Stomach (tissue), 9 donors: ENCODE data around the gene SPATA31E1. TPM values are rescaled to one million over a fixed set of nuclear protein-coding genes. Genes with fewer than 3 reads are reported as not detected.
"Not testable (repeated sequence)": the region's sequence is repeated elsewhere in the genome, so short reads cannot be mapped to it uniquely, and the experiment has no call there.

Source experiments
- DNase-seq, 2 donors: peaks; one replicate each; pipeline versions ENCODE4 v3.0.0 to v3.0.0-alpha.2; 2013 to 2019
- H3K27ac ChIP-seq, 5 donors: fragments of 200-600 bp in 4 of 5; sonication (generic) in 4 of 5; one replicate each; pipeline ENCODE4 v1.5.1; 2013 to 2019; ENCODE audit warnings: mild to moderate bottlenecking in 1 of 5, moderate library complexity in 1 of 5
- H3K27me3 ChIP-seq, 3 donors: fragments of 200-600 bp; sonication (generic); one replicate each; pipeline ENCODE4 v1.5.1; 2017 to 2019; ENCODE audit warnings: mixed run types in 1 of 3
- H3K36me3 ChIP-seq, 4 donors: fragments of 200-600 bp; sonication (generic); 1 replicate in 3 of 4; 2 replicates in 1 of 4; pipeline ENCODE4 v1.5.1; 2016 to 2019
- H3K4me1 ChIP-seq, 4 donors: fragments of 200-600 bp; sonication (generic); one replicate each; pipeline ENCODE4 v1.5.1; 2016 to 2019
- H3K4me3 ChIP-seq, 4 donors: fragments of 200-600 bp; sonication (generic) in 3 of 4; one replicate each; pipeline ENCODE4 v1.5.1; 2016 to 2019; ENCODE audit warnings: mild to moderate bottlenecking in 1 of 4
- H3K9me3 ChIP-seq, 4 donors: fragments of 200-600 bp; sonication (generic); one replicate each; pipeline ENCODE4 v1.5.1; 2016 to 2019
- EP300 ChIP-seq: sonication (generic); formaldehyde crosslinking; IDR thresholded peaks from one replicate; pipeline ENCODE4 v1.6.1; 2017; ENCODE audit warnings: antibody characterized with exemption
- POLR2A ChIP-seq, 4 donors: fragments of 450-650 bp; IDR thresholded peaks; one replicate each; pipeline ENCODE4 v1.6.1; 2016; ENCODE audit warnings: antibody characterized with exemption in 4 of 4, control low read depth in 2 of 4, mild to moderate bottlenecking in 1 of 4, moderate library complexity in 1 of 4
- POLR2AphosphoS5 ChIP-seq, 3 donors: sonication (generic); formaldehyde crosslinking; IDR thresholded peaks; one replicate each; pipeline ENCODE4 v1.6.1; 2016; ENCODE audit warnings: antibody characterized with exemption in 3 of 3
- WGBS, 5 donors: extraction: QIAGEN DNeasy Blood & Tissue Kit in 3 of 5; methylation state at CpG; one replicate each; pipeline versions ENCODE4 v1.1.5 to v1.1.7; 2013 to 2018; 5-methylcytosine and 5-hydroxymethylcytosine counted together
- intact Hi-C: fragments of 100-400 bp; cut with DNase I; formaldehyde crosslinking; loops from one replicate; pipeline ENCODE4 v1.15.1; 2023; ENCODE audit warnings: low total_unique reads
- polyA plus RNA-seq, 3 donors: library from polyadenylated mRNA; stranded (reverse); fragments of 200-250 nt; gene quantifications; one replicate each; pipeline ENCODE4 v1.2.3, GENCODE V29; 2013
- total RNA-seq, 5 donors: library from RNA; depleted of rRNA; stranded (reverse); fragments of >200 nt; gene quantifications; one replicate each; pipeline versions ENCODE4 v1.1.0 to v1.2.3, GENCODE V29; 2014 to 2016
- TF ChIP-seq, protein P1 (sequence below), 7 experiments: fragments of 450-650 bp in 4 of 7; fragments of 200-600 bp in 3 of 7; sonication (generic) in 3 of 7; IDR thresholded peaks; one replicate each; pipeline ENCODE4 v1.5.1; 2016 to 2019; ENCODE audit warnings: antibody characterized with exemption in 7 of 7, control low read depth in 2 of 7, mild to moderate bottlenecking in 1 of 7
- donor health status: healthy with polysubstance abuse.
- donor health status: Bipolar disorder and iron deficiency.
- donor health status: healthy.

The SPATA31E1 gene
- total and polyA plus RNA-seq, 8 donors, result not detected

DNA sequence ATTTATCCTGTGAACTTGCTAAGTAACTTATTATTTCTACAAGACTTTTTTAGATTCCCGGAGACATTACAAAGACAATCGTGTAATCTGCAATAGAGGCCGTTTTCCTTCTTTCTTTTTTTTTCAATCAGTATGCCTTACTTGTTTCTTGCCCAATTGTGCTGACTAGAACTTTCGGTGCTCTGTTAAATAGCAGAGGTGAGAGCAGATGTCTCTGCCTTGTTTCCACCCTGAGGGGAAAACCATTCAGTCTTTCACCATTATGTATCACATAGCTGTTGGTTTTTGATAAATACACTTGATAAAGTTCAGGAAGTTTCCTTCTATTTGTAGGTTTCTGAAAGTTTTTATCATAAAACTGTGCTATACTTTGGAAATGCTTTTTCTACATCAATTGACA is 10.3 kb downstream of the SPATA31E1 start:
- TF ChIP-seq POLR2A (IDR thresholded peaks at IDR 0.05) (no peak), POLR2AphosphoS5 (IDR thresholded peaks at IDR 0.05) (no peak), EP300 (no peak)
- TF ChIP-seq, protein P1, sequence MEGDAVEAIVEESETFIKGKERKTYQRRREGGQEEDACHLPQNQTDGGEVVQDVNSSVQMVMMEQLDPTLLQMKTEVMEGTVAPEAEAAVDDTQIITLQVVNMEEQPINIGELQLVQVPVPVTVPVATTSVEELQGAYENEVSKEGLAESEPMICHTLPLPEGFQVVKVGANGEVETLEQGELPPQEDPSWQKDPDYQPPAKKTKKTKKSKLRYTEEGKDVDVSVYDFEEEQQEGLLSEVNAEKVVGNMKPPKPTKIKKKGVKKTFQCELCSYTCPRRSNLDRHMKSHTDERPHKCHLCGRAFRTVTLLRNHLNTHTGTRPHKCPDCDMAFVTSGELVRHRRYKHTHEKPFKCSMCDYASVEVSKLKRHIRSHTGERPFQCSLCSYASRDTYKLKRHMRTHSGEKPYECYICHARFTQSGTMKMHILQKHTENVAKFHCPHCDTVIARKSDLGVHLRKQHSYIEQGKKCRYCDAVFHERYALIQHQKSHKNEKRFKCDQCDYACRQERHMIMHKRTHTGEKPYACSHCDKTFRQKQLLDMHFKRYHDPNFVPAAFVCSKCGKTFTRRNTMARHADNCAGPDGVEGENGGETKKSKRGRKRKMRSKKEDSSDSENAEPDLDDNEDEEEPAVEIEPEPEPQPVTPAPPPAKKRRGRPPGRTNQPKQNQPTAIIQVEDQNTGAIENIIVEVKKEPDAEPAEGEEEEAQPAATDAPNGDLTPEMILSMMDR (IDR thresholded peaks at IDR 0.05), result no peak
- Histone ChIP-seq H3K36me3 (no peaks in the 10 kb centered on the region), H3K27me3 (peaks cover 0 to 14% (median 0%) of the 10 kb centered on the region in 3 donors), H3K9me3 (peaks cover 0 to 2% (median 0%) of the 10 kb centered on the region in 4 donors), H3K4me3 (no peak overlapping the region), H3K27ac (no peak overlapping the region), H3K4me1 (no peaks in the 10 kb centered on the region)
- DNase-seq, result no peak
- 81 to 84% (median 83%) methylated on average over 4 of the region's 4 CpGs for WGBS, 5 donors
- intact Hi-C loops, result no loop called here

DNA sequence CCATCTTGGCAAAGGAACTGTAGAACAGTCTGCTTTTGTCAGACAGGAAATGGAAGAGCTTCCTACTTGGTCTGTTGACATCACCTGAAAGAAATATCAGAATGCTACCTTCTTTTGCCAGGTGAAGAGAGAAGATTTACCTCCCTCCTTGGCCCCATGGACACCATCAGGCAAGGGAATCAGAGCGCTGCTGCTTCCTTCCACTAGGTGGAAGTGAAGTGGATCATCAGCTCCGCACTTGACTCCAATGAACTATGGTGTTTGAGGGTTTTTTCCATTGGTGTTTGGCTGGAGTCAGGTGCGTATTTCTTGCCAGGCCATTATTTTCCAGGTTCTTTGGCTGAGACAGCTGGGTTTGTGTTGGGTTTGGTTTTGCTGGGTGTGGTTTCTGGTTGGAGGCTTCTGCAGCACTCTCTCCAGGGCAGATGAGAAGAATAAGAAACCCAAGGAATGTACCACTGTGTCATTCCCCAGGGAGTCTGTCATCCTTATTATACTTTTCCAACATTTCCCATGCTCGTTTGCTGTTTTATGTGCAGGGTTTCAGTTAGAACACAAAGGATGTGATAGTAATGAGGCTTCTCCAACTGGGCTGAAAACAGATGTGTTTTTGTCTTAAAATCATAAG is 12.4 kb downstream of the SPATA31E1 start:
- TF ChIP-seq POLR2AphosphoS5 (IDR thresholded peaks at IDR 0.05), result no peak
- TF ChIP-seq POLR2A (IDR thresholded peaks at IDR 0.05), result no peak
- TF ChIP-seq EP300, result no peak
- TF ChIP-seq, protein P1 (IDR thresholded peaks at IDR 0.05), result no peak
- Histone ChIP-seq H3K27me3 (peaks cover 0 to 6% (median 0%) of the 10 kb centered on the region in 3 donors), H3K4me3 (no peak overlapping the region), H3K4me1 (no peaks in the 10 kb centered on the region), H3K9me3 (peaks cover 0 to 6% (median 0%) of the 10 kb centered on the region in 4 donors), H3K27ac (no peak overlapping the region), H3K36me3 (no peaks in the 10 kb centered on the region)
- intact Hi-C loops, result no loop called here
- WGBS, 5 donors, result 73 to 82% (median 79%) methylated on average over 4 of the region's 4 CpGs
- DNase-seq, result no peak

DNA sequence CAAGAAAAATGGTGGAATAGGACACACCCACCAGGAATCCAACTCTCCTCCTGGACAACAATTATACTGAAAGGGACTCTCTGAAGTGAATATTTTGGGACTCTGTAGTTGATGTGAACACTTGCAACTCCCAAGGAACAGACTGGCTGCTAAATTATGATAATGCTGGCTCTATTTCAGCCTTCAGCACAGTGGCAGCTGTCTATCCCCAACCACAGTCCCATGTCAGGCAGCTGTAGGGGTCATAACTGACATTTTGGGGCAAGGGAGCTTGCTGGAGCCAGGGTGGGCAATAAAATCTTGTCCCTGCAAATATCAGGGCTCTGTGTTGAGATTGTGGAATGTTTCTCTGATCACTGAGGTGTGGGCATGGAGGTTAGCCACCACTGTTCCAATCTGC is 14.2 kb downstream of the SPATA31E1 start:
- no peaks in the 10 kb centered on the region for H3K36me3 ChIP-seq
- TF ChIP-seq, protein P1 (IDR thresholded peaks at IDR 0.05), result no peak
- TF ChIP-seq POLR2AphosphoS5 (IDR thresholded peaks at IDR 0.05) (no peak), POLR2A (IDR thresholded peaks at IDR 0.05) (no peak), EP300 (no peak)
- H3K4me1 ChIP-seq, result no peaks in the 10 kb centered on the region
- no peak for DNase-seq
- H3K9me3 ChIP-seq, result peaks cover 0 to 7% (median under 1%) of the 10 kb centered on the region in 4 donors
- no peak overlapping the region for H3K4me3 ChIP-seq
- intact Hi-C loops, result no loop called here
- peaks cover 0 to 6% (median 0%) of the 10 kb centered on the region in 3 donors for H3K27me3 ChIP-seq
- H3K27ac ChIP-seq, result no peak overlapping the region

DNA sequence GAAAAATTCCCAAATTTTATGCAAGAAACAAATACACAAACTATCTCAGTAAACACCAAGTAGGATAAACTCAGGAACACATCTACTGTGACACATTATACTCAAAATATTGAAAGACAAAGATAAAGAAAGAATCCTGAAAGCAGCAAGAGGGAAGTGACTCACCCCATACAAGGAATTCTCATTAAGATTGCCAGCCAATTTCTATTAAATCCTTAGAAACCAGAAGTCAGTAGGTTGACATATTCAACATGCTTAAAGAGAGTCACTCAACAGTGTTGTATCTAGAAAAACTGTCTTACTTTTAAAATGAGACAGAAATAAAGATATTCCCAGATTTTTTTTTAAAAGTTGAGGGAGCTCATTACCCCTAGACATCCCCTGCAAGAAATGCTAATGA is 15.5 kb downstream of the SPATA31E1 start:
- intact Hi-C loops, result no loop called here
- TF ChIP-seq POLR2A (IDR thresholded peaks at IDR 0.05) (no peak), POLR2AphosphoS5 (IDR thresholded peaks at IDR 0.05) (no peak), EP300 (no peak)
- TF ChIP-seq, protein P1 (IDR thresholded peaks at IDR 0.05), result no peak
- peaks cover 6 to 19% (median 12%) of the 10 kb centered on the region in 4 donors for H3K9me3 ChIP-seq
- no peaks in the 10 kb centered on the region for H3K4me1 ChIP-seq
- H3K27ac ChIP-seq, result no peak overlapping the region
- peaks cover 0 to 6% (median 0%) of the 10 kb centered on the region in 3 donors for H3K27me3 ChIP-seq
- no peaks in the 10 kb centered on the region for H3K36me3 ChIP-seq
- no peak overlapping the region for H3K4me3 ChIP-seq
- DNase-seq, result no peak

DNA sequence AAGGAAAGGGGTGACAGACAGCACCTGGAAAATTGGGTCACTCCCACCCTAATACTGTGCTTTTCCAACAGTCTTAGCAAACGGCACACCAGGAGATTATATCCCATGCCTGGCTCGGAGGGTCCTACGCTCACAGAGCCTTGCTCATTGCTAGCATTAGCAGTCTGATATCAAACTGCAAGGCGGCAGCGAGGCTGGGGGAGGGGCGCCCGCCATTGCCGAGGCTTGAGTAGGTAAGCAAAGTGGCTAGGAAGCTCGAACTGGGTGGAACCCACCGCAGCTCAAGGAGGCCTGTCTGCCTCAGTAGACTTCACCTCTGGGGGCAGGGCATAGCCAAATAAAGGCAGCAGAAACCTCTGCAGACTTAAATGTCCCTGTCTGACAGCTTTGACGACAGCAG is 19.7 kb downstream of the SPATA31E1 start:
- H3K4me3 ChIP-seq, DNase-seq, H3K27me3 ChIP-seq, H3K4me1 ChIP-seq, H3K36me3 ChIP-seq, intact Hi-C loops, H3K27ac ChIP-seq: not testable (repeated sequence)
- WGBS, 5 donors, result 89 to 97% (median 95%) methylated on average over 11 of the region's 11 CpGs
- H3K9me3 ChIP-seq, result peaks cover 6 to 23% (median 17%) of the 10 kb centered on the region in 4 donors
